PC-3 (cell line): ENCODE data around the gene SMG9. TPM values are rescaled to one million over a fixed set of nuclear protein-coding genes. Genes with fewer than 3 reads are reported as not detected.
A peak's percentile ranks its signal among the peaks of the same experiment; 100 is the strongest.

Source experiments
- ATAC-seq: fragments of 200-7000 bp; cut with Tn5 transposase; 2 replicates; pipeline ENCODE4 v1.9.1; 2020; ENCODE audit warnings: mild to moderate bottlenecking, moderate library complexity
- BruUV-seq: library from RNA; stranded (reverse); fragments of 400-500 nt; replicated peaks from 2 replicates; lab custom pipeline; 2021; lab: Mats Ljungman, UMichigan
- CTCF ChIA-PET: fragments of 300-600 bp; sonication (Branson Sonifier 250); formaldehyde crosslinking; loops from one replicate; lab custom pipeline; 2022; ENCODE audit warnings: antibody characterized with exemption; lab: Charles Lee
- POLR2A ChIA-PET: fragments of 300-600 bp; sonication (Branson Sonifier 250); formaldehyde crosslinking; loops from one replicate; lab custom pipeline; 2022; ENCODE audit warnings: antibody characterized with exemption; ENCODE audit not compliant: unreplicated experiment; lab: Charles Lee
- DNase-seq: peaks from one replicate; pipeline ENCODE4 v3.0.0-alpha.2; 2015
- H2AFZ ChIP-seq: fragments of 300-600 bp; sonication (generic); 2 replicates; pipeline ENCODE4 v1.6.0; 2016; ENCODE audit warnings: antibody characterized with exemption, low read length
- H3F3A ChIP-seq: fragments of 300-600 bp; sonication (generic); one replicate; pipeline ENCODE4 v1.6.0; 2017; ENCODE audit warnings: antibody characterized with exemption, low read length, control low read depth, mild to moderate bottlenecking; ENCODE audit not compliant: unreplicated experiment
- H3K27ac ChIP-seq: fragments of 300-600 bp; sonication (generic); 2 replicates; pipeline ENCODE4 v1.5.1; 2016; ENCODE audit warnings: mild to moderate bottlenecking, low read length
- H3K27me3 ChIP-seq: fragments of 300-600 bp; sonication (generic); 2 replicates; pipeline ENCODE4 v1.6.1; 2016; ENCODE audit warnings: low read length, mixed read lengths
- H3K36me3 ChIP-seq: fragments of 300-600 bp; sonication (generic); 2 replicates; pipeline ENCODE4 v1.6.1; 2016; ENCODE audit warnings: low read depth, mixed run types, low read length, mixed read lengths
- H3K4me1 ChIP-seq: fragments of 300-600 bp; sonication (generic); 2 replicates; pipeline ENCODE4 v1.5.1; 2016; ENCODE audit warnings: low read length; ENCODE audit not compliant: insufficient read depth
- H3K4me2 ChIP-seq: fragments of 300-600 bp; sonication (generic); 2 replicates; pipeline ENCODE4 v1.6.0; 2016; ENCODE audit warnings: low read length
- H3K4me3 ChIP-seq: fragments of 300-600 bp; sonication (generic); 2 replicates; pipeline ENCODE4 v1.5.1; 2016; ENCODE audit warnings: mild to moderate bottlenecking, low read length, mixed read lengths
- H3K79me2 ChIP-seq: fragments of 300-600 bp; sonication (generic); 2 replicates; pipeline ENCODE4 v1.6.1; 2017; ENCODE audit warnings: low read length, mixed read lengths
- H3K9ac ChIP-seq: fragments of 300-600 bp; sonication (generic); 2 replicates; pipeline ENCODE4 v1.6.0; 2016; ENCODE audit warnings: mild to moderate bottlenecking, low read length
- H3K9me2 ChIP-seq: fragments of 300-600 bp; sonication (generic); replicated peaks from 2 replicates; pipeline ENCODE4 v1.6.1; 2016; ENCODE audit warnings: mixed run types, low read length, mixed read lengths
- H3K9me3 ChIP-seq: fragments of 300-600 bp; sonication (generic); 2 replicates; pipeline ENCODE4 v1.6.1; 2016; ENCODE audit warnings: low read length, mixed read lengths
- H4K20me1 ChIP-seq: fragments of 300-600 bp; sonication (generic); 2 replicates; pipeline ENCODE4 v1.6.1; 2016; ENCODE audit warnings: low read length, mixed read lengths
- CTCF ChIP-seq: fragments of 300-600 bp; sonication (generic); conservative IDR thresholded peaks from 2 replicates; pipeline ENCODE4 v1.5.1; 2017; ENCODE audit warnings: antibody characterized with exemption, low read depth, mild to moderate bottlenecking, low read length
- EZH2 ChIP-seq: fragments of 300-600 bp; sonication (generic); IDR thresholded peaks from one replicate; pipeline ENCODE4 v1.6.1; 2017; ENCODE audit warnings: antibody characterized with exemption, mild to moderate bottlenecking, low read length; ENCODE audit not compliant: unreplicated experiment
- EZH2phosphoT487 ChIP-seq: fragments of 300-600 bp; sonication (generic); IDR thresholded peaks from 2 replicates; pipeline ENCODE4 v1.6.1; 2018; ENCODE audit warnings: mild to moderate bottlenecking, antibody characterized with exemption, low read length, borderline replicate concordance
- intact Hi-C: fragments of 100-400 bp; cut with micrococcal nuclease; formaldehyde crosslinking; loops from 2 replicates; pipeline ENCODE4 v1.9.0; 2023
- total RNA-seq: library from RNA; depleted of rRNA; stranded (reverse); fragments of >200 nt; gene quantifications from 2 replicates; pipeline ENCODE4 v1.2.3, GENCODE V29; 2014

The SMG9 gene
- total RNA-seq, 1 experiment from 2014 or later = 48.8 TPM

- intact Hi-C loops = no loop called here
- Histone ChIP-seq H3K36me3 (no peaks in the 10 kb centered on the region), H3K27ac (peak overlapping the region; percentile 60), H3K9ac (no peak overlapping the region), H4K20me1 (no peaks in the 10 kb centered on the region), H3K4me3 (no peak overlapping the region), H3K4me1 (peaks cover 54% of the 10 kb centered on the region), H3K9me2 (no peaks in the 10 kb centered on the region), H3K9me3 (no peaks in the 10 kb centered on the region), H2AFZ (peak overlapping the region; percentile 64), H3K27me3 (no peaks in the 10 kb centered on the region), H3K4me2 (peak overlapping the region; percentile 35), H3F3A (peaks cover 3% of the 10 kb centered on the region), H3K79me2 (0 out of 2 replicates have a peak, but pooled peaks cover 8% of the 10 kb centered on the region)
- DNase-seq (peak; percentile 71), ATAC-seq (peak; percentile 40)
- TF ChIP-seq EZH2 (no peak), EZH2phosphoT487 (no peak), CTCF (peak; percentile 56)
- no TSS peak for BruUV-seq
- ChIA-PET CTCF (interaction anchor here (0.5 to 1.3 kb wide), 6 partner anchors 14 to 1180 kb away, joined by 3 to 7 read pairs (median 3); no protein-coding TSS in a partner anchor), POLR2A (interaction anchor here (0.5 to 0.6 kb wide), 2 partner anchors 9 to 990 kb away, joined by 3 read pairs; no protein-coding TSS in a partner anchor)
These were observed 4.8 kb upstream of the SMG9 start for GRCh38 chr19:43759515-43759914.

- 0 out of 2 replicates have a peak, but pooled peaks cover 4% of the 10 kb centered on the region for H3K36me3 ChIP-seq
- ChIA-PET CTCF (interaction anchor here (0.6 to 1.2 kb wide), 2 partner anchors 87 to 292 kb away, joined by 3 to 12 read pairs; no protein-coding TSS in a partner anchor), POLR2A (interaction anchor here (0.7 to 1.4 kb wide), 2 partner anchors 30 to 87 kb away, joined by 3 to 5 read pairs; no protein-coding TSS in a partner anchor)
- peak overlapping the region; percentile 19; the same call in 1 of the 2 replicates for H2AFZ ChIP-seq
- peak overlapping the region; percentile 99 for H3K27ac ChIP-seq
- DNase-seq = peak; percentile 69
- TSS peak; percentile 84 for BruUV-seq
- peaks cover 3% of the 10 kb centered on the region for H3F3A ChIP-seq
- peak overlapping the region; percentile 96 for H3K4me3 ChIP-seq
- H3K9me3 ChIP-seq = no peaks in the 10 kb centered on the region
- H3K79me2 ChIP-seq = peaks cover 41% of the 10 kb centered on the region
- H3K4me1 ChIP-seq = peaks cover 68% of the 10 kb centered on the region
- H3K9ac ChIP-seq = peak overlapping the region; percentile 94
- intact Hi-C loops = no loop called here
- TF ChIP-seq EZH2 (no peak), CTCF (no peak), EZH2phosphoT487 (no peak)
- ATAC-seq = 0 out of 2 replicates have a peak, but pooled peaks have one; percentile 4
- H3K27me3 ChIP-seq = no peaks in the 10 kb centered on the region
- no peaks in the 10 kb centered on the region for H3K9me2 ChIP-seq
- peak overlapping the region; percentile 94 for H3K4me2 ChIP-seq
- no peaks in the 10 kb centered on the region for H4K20me1 ChIP-seq
These were observed 567 bp upstream of the SMG9 start for GRCh38 chr19:43755256-43755801.

- Histone ChIP-seq H2AFZ (peak overlapping the region; percentile 71), H3K9ac (peak overlapping the region; percentile 94), H4K20me1 (no peaks in the 10 kb centered on the region), H3K27ac (peak overlapping the region; percentile 99), H3F3A (peaks cover 3% of the 10 kb centered on the region), H3K4me1 (peaks cover 61% of the 10 kb centered on the region), H3K4me2 (peak overlapping the region; percentile 94), H3K4me3 (peak overlapping the region; percentile 96), H3K9me2 (no peaks in the 10 kb centered on the region), H3K27me3 (no peaks in the 10 kb centered on the region), H3K36me3 (0 out of 2 replicates have a peak, but pooled peaks cover 11% of the 10 kb centered on the region), H3K79me2 (peaks cover 41% of the 10 kb centered on the region), H3K9me3 (no peaks in the 10 kb centered on the region)
- ATAC-seq (no peak), DNase-seq (no peak)
- intact Hi-C loops = no loop called here
- CTCF ChIA-PET = interaction anchor here (0.5 to 0.9 kb wide), 3 partner anchors 84 to 91 kb away, joined by 3 to 4 read pairs (median 4); partner anchors contain the start of gene PLAUR
- BruUV-seq = no TSS peak
- POLR2A ChIA-PET = interaction anchor here (1.4 kb wide), 1 partner anchor 86 kb away, joined by 5 read pairs; no protein-coding TSS in a partner anchor
- TF ChIP-seq EZH2phosphoT487 (no peak), CTCF (no peak), EZH2 (no peak)
These were observed 584 bp downstream of the SMG9 start for GRCh38 chr19:43754253-43754502.
